ENCODE data around the gene PLGRKT.

The PLGRKT gene

GRCh38 chr9:5310851-5311250, 126.9 kb downstream of the PLGRKT start:
- no peak for DNase-seq (ENCODE audit: low read depth in 2 of 2)
- no peak for TF ChIP-seq CTCF (IDR thresholded peaks at IDR 0.05; ENCODE audit: low read depth, low read length)
- H3K4me3 ChIP-seq (replicated peaks in 1 of 2; ENCODE audit: low read depth in 2 of 2, low read length in 2 of 2): no peak overlapping the region
